WTC11 (cell line): ENCODE data around the gene FUBP3. TPM values are rescaled to one million over a fixed set of nuclear protein-coding genes. Genes with fewer than 3 reads are reported as not detected.
A peak's percentile ranks its signal among the peaks of the same experiment; 100 is the strongest.

ENCODE experiments used
- ATAC-seq: fragments of 200-7000 bp; cut with Tn5 transposase; 2 replicates; pipeline ENCODE4 v1.10.0; 2021; ENCODE audit warnings: mild to moderate bottlenecking, moderate library complexity
- CTCF ChIA-PET: fragments of 300-600 bp; sonication (Branson Sonifier 250); formaldehyde crosslinking; loops from one replicate; lab custom pipeline; 2021; ENCODE audit warnings: antibody characterized with exemption; lab: Charles Lee
- POLR2A ChIA-PET: fragments of 350-600 bp; sonication (Branson Sonifier 250); formaldehyde crosslinking; loops from one replicate; lab custom pipeline; 2021; ENCODE audit warnings: antibody characterized with exemption; lab: Charles Lee
- DNase-seq: peaks from one replicate; pipeline ENCODE4 v3.0.0; 2021; ENCODE audit warnings: low spot score
- H3K27ac Mint-ChIP-seq: 2 replicates; pipeline ENCODE4 v1.8.0; 2021; ENCODE audit warnings: mixed read lengths
- H3K27me3 Mint-ChIP-seq: 2 replicates; pipeline ENCODE4 v1.8.0; 2021; ENCODE audit warnings: low read depth, mild to moderate bottlenecking, moderate library complexity, mixed read lengths
- H3K36me3 Mint-ChIP-seq: 2 replicates; pipeline ENCODE4 v1.8.0; 2021; ENCODE audit warnings: mixed read lengths
- H3K4me1 Mint-ChIP-seq: 2 replicates; pipeline ENCODE4 v1.8.0; 2022; ENCODE audit warnings: mixed read lengths
- H3K4me3 Mint-ChIP-seq: 2 replicates; pipeline ENCODE4 v1.8.0; 2021; ENCODE audit warnings: mild to moderate bottlenecking, moderate library complexity, mixed read lengths
- H3K9me3 Mint-ChIP-seq: 2 replicates; pipeline ENCODE4 v1.8.0; 2021; ENCODE audit warnings: mixed read lengths
- FOXJ3 ChIP-seq: sonication (generic); formaldehyde crosslinking; IDR thresholded peaks from 2 replicates; pipeline ENCODE4 v1.9.0; 2021; ENCODE audit warnings: missing genetic modification reagents, mild to moderate bottlenecking, borderline replicate concordance
- JUN ChIP-seq: sonication (generic); formaldehyde crosslinking; IDR thresholded peaks from 2 replicates; pipeline ENCODE4 v1.8.0; 2023; ENCODE audit warnings: mild to moderate bottlenecking, missing genetic modification reagents
- ZNF121 ChIP-seq: sonication (generic); formaldehyde crosslinking; IDR thresholded peaks from 2 replicates; pipeline ENCODE4 v1.8.0; 2023; ENCODE audit warnings: missing genetic modification reagents
- total RNA-seq: library from RNA; stranded (reverse); gene quantifications from 3 replicates; pipeline ENCODE4 v1.2.3, GENCODE V29; 2021
- TF ChIP-seq, protein P1 (sequence below): sonication (generic); formaldehyde crosslinking; IDR thresholded peaks from 2 replicates; pipeline ENCODE4 v1.8.0; 2023; ENCODE audit warnings: missing genetic modification reagents, mild to moderate bottlenecking, borderline replicate concordance
- TF ChIP-seq, protein P2 (sequence below): sonication (generic); formaldehyde crosslinking; IDR thresholded peaks from 2 replicates; pipeline ENCODE4 v1.8.0; 2022; ENCODE audit warnings: mild to moderate bottlenecking, missing genetic modification reagents
- TF ChIP-seq, protein P3 (sequence below): sonication (generic); formaldehyde crosslinking; IDR thresholded peaks from 2 replicates; pipeline ENCODE4 v1.8.1; 2023; ENCODE audit warnings: mild to moderate bottlenecking, missing genetic modification reagents, moderate library complexity
- TF ChIP-seq, protein P4 (sequence below): fragments of 250-450 bp; sonication (Bioruptor Pico); IDR thresholded peaks from 2 replicates; pipeline ENCODE4 v2.1.2; 2022; ENCODE audit warnings: mild to moderate bottlenecking, moderate library complexity
- TF ChIP-seq, protein P5 (sequence below): sonication (generic); formaldehyde crosslinking; IDR thresholded peaks from 2 replicates; pipeline ENCODE4 v1.8.1; 2023; ENCODE audit warnings: mild to moderate bottlenecking, moderate library complexity, missing genetic modification reagents
- TF ChIP-seq, protein P6 (sequence below): fragments of 250-450 bp; sonication (Bioruptor Pico); IDR thresholded peaks from 2 replicates; pipeline ENCODE4 v1.9.0; 2021; ENCODE audit warnings: mild to moderate bottlenecking, borderline replicate concordance

Gene FUBP3
- total RNA-seq, 1 experiment from 2014 or later: 83.0 TPM

DNA sequence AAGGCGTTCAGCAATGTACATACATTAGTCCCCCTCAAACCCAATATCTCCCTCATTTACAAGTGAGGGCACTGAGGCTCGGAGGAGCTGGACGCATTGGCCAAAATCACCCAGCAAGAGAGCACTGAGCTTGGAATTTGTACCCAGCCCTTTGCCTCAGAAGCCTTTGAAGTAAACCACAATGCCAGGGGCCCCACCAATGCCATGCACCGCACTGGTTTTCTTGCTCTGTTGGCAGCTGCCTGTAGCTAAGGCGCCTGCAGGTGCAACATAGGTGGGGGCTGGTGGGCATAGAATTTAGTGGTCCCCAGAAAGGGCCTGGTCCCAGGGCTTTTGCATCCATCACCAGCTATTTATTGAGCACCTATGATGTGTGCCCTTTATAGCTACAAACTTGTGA, 37.3 kb upstream of the FUBP3 start (continued):
- TF ChIP-seq, protein P1, sequence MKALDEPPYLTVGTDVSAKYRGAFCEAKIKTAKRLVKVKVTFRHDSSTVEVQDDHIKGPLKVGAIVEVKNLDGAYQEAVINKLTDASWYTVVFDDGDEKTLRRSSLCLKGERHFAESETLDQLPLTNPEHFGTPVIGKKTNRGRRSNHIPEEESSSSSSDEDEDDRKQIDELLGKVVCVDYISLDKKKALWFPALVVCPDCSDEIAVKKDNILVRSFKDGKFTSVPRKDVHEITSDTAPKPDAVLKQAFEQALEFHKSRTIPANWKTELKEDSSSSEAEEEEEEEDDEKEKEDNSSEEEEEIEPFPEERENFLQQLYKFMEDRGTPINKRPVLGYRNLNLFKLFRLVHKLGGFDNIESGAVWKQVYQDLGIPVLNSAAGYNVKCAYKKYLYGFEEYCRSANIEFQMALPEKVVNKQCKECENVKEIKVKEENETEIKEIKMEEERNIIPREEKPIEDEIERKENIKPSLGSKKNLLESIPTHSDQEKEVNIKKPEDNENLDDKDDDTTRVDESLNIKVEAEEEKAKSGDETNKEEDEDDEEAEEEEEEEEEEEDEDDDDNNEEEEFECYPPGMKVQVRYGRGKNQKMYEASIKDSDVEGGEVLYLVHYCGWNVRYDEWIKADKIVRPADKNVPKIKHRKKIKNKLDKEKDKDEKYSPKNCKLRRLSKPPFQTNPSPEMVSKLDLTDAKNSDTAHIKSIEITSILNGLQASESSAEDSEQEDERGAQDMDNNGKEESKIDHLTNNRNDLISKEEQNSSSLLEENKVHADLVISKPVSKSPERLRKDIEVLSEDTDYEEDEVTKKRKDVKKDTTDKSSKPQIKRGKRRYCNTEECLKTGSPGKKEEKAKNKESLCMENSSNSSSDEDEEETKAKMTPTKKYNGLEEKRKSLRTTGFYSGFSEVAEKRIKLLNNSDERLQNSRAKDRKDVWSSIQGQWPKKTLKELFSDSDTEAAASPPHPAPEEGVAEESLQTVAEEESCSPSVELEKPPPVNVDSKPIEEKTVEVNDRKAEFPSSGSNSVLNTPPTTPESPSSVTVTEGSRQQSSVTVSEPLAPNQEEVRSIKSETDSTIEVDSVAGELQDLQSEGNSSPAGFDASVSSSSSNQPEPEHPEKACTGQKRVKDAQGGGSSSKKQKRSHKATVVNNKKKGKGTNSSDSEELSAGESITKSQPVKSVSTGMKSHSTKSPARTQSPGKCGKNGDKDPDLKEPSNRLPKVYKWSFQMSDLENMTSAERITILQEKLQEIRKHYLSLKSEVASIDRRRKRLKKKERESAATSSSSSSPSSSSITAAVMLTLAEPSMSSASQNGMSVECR (CRISPR knock-in tag): no peak
- TF ChIP-seq, protein P2, sequence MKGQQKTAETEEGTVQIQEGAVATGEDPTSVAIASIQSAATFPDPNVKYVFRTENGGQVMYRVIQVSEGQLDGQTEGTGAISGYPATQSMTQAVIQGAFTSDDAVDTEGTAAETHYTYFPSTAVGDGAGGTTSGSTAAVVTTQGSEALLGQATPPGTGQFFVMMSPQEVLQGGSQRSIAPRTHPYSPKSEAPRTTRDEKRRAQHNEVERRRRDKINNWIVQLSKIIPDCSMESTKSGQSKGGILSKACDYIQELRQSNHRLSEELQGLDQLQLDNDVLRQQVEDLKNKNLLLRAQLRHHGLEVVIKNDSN (CRISPR knock-in tag): no peak
- TF ChIP-seq, protein P3, sequence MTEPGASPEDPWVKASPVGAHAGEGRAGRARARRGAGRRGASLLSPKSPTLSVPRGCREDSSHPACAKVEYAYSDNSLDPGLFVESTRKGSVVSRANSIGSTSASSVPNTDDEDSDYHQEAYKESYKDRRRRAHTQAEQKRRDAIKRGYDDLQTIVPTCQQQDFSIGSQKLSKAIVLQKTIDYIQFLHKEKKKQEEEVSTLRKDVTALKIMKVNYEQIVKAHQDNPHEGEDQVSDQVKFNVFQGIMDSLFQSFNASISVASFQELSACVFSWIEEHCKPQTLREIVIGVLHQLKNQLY: no peak
- TF ChIP-seq, protein P4, sequence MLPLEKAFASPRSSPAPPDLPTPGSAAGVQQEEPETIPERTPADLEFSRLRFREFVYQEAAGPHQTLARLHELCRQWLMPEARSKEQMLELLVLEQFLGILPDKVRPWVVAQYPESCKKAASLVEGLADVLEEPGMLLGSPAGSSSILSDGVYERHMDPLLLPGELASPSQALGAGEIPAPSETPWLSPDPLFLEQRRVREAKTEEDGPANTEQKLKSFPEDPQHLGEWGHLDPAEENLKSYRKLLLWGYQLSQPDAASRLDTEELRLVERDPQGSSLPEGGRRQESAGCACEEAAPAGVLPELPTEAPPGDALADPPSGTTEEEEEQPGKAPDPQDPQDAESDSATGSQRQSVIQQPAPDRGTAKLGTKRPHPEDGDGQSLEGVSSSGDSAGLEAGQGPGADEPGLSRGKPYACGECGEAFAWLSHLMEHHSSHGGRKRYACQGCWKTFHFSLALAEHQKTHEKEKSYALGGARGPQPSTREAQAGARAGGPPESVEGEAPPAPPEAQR (CRISPR knock-in tag): no peak
- TF ChIP-seq FOXJ3 (CRISPR knock-in tag): no peak

DNA sequence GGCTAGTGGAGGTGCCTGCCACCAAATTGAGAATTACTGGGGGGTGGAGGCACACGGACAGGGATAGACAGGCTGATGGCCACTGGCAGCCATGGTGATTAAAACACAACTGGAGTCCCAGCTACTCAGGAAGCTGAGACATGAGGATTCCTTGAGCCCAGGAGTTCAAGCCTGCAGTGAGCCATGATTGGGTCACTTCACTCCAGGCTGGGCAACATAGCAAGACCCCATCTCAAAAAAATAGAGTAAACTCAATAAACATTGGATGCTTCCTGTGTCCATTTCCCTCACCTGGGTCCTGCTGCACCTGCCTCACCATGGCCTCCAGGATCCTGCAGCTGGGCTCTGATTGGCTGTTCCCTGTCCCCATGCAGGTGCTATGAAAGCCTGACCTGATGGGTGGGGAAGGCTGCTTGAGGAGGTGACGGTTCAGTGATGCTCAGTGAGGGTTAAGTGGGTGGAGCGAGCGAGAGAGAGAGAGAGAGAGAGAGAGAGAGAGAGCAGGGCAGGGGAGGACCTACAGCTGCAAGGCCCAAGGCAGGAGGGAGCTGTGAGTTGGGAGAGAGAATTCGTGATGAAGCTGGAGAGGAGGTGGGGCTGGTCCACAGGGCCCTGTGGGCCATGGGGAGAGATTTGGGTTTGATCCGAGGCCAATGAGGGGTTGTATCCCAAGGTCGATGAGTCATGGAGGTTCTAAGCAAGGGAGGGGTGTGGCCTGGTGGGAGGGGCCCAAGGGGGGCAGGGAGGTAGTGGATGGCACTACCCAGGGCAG, 36.7 kb upstream of the FUBP3 start:
- H3K4me3 Mint-ChIP-seq: no peak overlapping the region
- no peaks in the 10 kb centered on the region for H3K9me3 Mint-ChIP-seq
- CTCF ChIA-PET: interaction anchor here (0.5 to 1.6 kb wide), 2 partner anchors 37 to 77 kb away, joined by 5 read pairs; partner anchors contain the start of gene FUBP3
- no peak for ATAC-seq
- POLR2A ChIA-PET: interaction anchor here (1.0 kb wide), 1 partner anchor 13 kb away, joined by 3 read pairs; no protein-coding TSS in a partner anchor
- no peak for DNase-seq
- no peak for TF ChIP-seq JUN
- TF ChIP-seq, protein P5, sequence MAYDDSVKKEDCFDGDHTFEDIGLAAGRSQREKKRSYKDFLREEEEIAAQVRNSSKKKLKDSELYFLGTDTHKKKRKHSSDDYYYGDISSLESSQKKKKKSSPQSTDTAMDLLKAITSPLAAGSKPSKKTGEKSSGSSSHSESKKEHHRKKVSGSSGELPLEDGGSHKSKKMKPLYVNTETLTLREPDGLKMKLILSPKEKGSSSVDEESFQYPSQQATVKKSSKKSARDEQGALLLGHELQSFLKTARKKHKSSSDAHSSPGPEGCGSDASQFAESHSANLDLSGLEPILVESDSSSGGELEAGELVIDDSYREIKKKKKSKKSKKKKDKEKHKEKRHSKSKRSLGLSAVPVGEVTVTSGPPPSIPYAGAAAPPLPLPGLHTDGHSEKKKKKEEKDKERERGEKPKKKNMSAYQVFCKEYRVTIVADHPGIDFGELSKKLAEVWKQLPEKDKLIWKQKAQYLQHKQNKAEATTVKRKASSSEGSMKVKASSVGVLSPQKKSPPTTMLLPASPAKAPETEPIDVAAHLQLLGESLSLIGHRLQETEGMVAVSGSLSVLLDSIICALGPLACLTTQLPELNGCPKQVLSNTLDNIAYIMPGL (CRISPR knock-in tag): no peak
- TF ChIP-seq, protein P6, sequence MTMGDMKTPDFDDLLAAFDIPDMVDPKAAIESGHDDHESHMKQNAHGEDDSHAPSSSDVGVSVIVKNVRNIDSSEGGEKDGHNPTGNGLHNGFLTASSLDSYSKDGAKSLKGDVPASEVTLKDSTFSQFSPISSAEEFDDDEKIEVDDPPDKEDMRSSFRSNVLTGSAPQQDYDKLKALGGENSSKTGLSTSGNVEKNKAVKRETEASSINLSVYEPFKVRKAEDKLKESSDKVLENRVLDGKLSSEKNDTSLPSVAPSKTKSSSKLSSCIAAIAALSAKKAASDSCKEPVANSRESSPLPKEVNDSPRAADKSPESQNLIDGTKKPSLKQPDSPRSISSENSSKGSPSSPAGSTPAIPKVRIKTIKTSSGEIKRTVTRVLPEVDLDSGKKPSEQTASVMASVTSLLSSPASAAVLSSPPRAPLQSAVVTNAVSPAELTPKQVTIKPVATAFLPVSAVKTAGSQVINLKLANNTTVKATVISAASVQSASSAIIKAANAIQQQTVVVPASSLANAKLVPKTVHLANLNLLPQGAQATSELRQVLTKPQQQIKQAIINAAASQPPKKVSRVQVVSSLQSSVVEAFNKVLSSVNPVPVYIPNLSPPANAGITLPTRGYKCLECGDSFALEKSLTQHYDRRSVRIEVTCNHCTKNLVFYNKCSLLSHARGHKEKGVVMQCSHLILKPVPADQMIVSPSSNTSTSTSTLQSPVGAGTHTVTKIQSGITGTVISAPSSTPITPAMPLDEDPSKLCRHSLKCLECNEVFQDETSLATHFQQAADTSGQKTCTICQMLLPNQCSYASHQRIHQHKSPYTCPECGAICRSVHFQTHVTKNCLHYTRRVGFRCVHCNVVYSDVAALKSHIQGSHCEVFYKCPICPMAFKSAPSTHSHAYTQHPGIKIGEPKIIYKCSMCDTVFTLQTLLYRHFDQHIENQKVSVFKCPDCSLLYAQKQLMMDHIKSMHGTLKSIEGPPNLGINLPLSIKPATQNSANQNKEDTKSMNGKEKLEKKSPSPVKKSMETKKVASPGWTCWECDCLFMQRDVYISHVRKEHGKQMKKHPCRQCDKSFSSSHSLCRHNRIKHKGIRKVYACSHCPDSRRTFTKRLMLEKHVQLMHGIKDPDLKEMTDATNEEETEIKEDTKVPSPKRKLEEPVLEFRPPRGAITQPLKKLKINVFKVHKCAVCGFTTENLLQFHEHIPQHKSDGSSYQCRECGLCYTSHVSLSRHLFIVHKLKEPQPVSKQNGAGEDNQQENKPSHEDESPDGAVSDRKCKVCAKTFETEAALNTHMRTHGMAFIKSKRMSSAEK (CRISPR knock-in tag): no peak
- TF ChIP-seq ZNF121 (CRISPR knock-in tag): peak; percentile 77; the same call in 1 of the 2 replicates
- H3K36me3 Mint-ChIP-seq: no peaks in the 10 kb centered on the region
- H3K27me3 Mint-ChIP-seq: peaks cover 11% of the 10 kb centered on the region
- peaks cover 37% of the 10 kb centered on the region for H3K4me1 Mint-ChIP-seq
- H3K27ac Mint-ChIP-seq: no peak overlapping the region
